ENCODE results near the gene MSI2.
A peak's percentile ranks its signal among the peaks of the same experiment; 100 is the strongest.
"Not testable (repeated sequence)": the region's sequence is repeated elsewhere in the genome, so short reads cannot be mapped to it uniquely, and the experiment has no call there.

MSI2 gene

GRCh38 chr17:57255776-57256681 lies at the start of gene MSI2:
Gene MSI2, plus strand, starts transcription at chr17:57256523. Its CDS starts 220 bp downstream, at chr17:57256743.
- DNase-seq: peak; percentile 85 to 92

DNA sequence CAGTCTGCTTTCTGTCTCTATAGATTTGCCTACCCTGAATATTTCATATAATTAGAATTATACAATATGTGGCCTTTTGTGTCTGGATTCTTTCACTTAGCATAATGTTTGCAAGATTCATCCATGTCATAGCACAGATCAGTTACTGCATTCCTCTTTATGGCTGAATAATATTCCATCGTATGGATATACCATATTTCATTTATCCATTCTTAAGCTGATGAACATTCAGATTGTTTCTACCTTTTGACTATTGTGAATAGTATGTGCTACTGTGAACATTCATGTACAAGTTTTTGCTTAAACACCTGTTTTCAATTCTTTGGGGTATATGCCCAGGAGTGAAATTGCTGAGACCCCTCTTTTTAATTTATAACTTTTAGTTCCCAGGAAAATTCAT lies 49.4 kb upstream of the MSI2 start:
- no peak for DNase-seq

GRCh38 chr17:57207396-57207795 lies 48.9 kb upstream of the MSI2 start:
- no peak for DNase-seq

GRCh38 chr17:57210224-57210553 lies 46.1 kb upstream of the MSI2 start:
- DNase-seq: no peak

- no peak for DNase-seq
Observed at GRCh38 chr17:57210972-57211411, 45.3 kb upstream of the MSI2 start.

GRCh38 chr17:57211543-57211942 lies 44.8 kb upstream of the MSI2 start:
- DNase-seq: no peak

GRCh38 chr17:57213180-57213825 lies 43.0 kb upstream of the MSI2 start:
- no peak for DNase-seq

GRCh38 chr17:57215317-57215716 lies 41.0 kb upstream of the MSI2 start:
- no peak for DNase-seq

GRCh38 chr17:57221366-57222350 lies 34.7 kb upstream of the MSI2 start:
- DNase-seq: no peak

DNA sequence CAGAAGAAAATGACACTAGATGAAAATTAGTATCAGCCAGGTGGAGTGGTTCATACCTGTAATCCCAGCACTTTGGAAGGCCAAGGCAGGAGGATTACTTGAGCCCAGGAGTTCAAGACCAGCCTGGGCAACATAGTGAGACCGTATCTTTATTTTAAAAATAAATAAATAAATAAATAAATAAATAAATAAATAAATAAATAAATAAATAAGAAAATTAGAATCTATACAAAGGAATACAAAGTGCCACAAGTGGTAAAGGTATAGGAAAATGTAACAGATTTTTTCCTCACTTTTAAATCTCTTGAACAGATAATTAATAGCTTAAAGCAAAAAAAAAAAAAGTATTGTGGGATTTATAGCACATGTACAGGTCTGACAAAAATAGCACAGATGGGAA lies 33.9 kb upstream of the MSI2 start:
- DNase-seq: not testable (repeated sequence)

DNA sequence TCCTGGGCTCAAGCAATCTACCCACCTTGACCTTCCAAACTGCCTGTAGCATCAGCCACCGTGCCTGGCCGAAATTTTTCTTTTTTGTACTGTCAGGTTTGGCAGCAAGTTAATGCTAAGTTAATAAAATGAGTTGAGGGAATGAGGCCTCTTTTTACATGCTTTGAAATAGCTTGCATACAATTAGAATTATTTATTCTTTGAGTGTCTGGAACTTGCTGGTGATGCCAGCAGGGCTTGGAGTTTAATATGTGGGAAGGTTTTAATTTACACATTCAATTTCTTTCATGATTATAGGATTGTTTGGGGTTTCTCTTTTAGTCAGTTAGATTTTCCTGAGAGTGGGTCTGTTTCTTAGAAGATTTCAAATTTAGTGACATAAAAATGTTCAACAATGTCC lies 31.2 kb upstream of the MSI2 start:
- no peak for DNase-seq

- no peak for DNase-seq
Observed at GRCh38 chr17:57226793-57227192, 29.5 kb upstream of the MSI2 start.

- DNase-seq: no peak
Observed at GRCh38 chr17:57228911-57229310, 27.4 kb upstream of the MSI2 start.

- DNase-seq: no peak
Observed at GRCh38 chr17:57234061-57234738, 22.1 kb upstream of the MSI2 start.

GRCh38 chr17:57234739-57235092 lies 21.6 kb upstream of the MSI2 start:
- DNase-seq: no peak

DNA sequence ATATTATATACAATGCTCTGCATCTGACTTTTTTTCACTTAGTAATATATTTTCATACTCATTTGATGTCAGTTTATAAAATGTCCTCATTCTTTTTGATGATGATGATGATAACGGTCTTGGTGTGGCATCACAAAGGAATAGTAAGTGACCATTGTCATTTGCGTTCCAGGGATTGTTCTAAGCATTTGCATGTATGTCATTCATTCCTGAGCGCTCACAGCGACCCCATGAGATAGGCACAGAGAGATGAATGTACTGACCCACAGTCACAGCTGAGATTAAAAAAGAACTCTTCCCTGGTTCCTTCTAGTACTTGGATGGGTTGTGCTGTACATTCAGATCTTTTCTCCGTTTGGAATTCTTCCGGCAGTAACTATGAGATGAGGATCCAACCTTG lies 21.2 kb upstream of the MSI2 start:
- no peak for DNase-seq

- no peak for DNase-seq
Observed at GRCh38 chr17:57236686-57237299, 19.5 kb upstream of the MSI2 start.

GRCh38 chr17:57240648-57241047 lies 15.7 kb upstream of the MSI2 start:
- no peak for DNase-seq

DNA sequence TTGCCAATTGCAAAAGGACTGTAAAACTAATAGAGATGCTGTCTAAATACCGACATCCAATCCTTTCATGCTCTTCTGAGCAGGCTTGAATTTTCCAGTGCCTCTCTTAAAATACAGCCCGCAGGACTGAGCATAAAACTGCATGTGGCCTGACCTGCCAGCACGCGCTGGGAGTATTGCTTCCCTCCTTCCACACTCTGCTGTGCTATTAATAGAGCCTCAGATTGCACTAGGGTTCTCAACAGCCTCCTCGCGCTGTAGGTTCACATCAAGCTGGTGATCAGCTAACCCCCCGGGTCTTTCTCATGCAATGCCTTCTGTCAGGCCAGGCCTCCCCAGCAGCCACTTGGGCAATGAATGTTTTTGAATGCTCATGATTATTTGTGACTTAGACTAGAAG lies 14.2 kb upstream of the MSI2 start:
- no peak for DNase-seq

DNA sequence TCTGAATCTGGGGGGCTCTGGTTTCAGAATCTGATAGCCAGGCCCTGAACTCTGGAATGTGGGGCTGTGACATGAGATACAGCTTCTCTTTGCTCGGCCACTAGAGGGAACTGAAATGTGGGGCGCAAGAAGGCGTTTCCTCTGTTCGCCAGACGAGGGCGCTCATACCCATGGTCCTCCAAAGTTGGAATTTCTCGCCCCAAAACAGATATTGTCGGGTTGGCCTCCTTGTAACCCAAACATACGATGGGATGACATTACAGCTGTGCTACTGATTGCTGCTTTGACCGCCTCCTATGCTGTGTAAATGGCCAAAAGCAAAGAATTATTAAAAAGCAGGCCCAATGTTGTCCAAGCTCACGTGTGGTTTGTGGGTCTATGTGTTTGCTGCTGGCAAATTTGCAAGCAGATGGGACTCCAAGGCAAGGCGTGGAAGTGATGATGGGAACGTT lies 13.1 kb upstream of the MSI2 start:
- DNase-seq: peak in 1 of 2 experiments; percentile 59

DNA sequence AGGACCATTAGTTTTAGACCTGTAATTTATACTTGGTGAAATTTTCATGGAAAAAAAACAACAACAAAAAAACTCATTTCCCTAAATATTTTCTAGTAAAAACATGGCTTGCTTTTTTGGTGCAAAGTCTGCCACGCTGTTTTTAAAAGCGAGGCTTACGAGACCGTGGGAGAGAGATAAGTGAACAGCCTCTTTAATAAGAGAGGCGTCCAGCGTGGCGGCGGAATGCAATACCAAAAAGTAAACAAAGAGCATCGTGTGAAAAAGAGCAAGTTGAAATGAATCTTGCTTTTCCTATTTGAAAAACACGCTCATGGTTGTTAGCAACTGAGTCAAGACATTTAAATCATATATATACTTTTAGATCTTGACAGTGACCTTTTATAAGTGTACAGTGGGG lies 10.5 kb upstream of the MSI2 start:
- DNase-seq: no peak

GRCh38 chr17:57246257-57246656 lies 10.1 kb upstream of the MSI2 start:
- DNase-seq: no peak

Measured in NCI-H1930 (cell line).